GM23248 (cell line): ENCODE results near the gene MKKS.

Source experiments
- EZH2 ChIP-seq: fragments of 200-600 bp; sonication (generic); IDR thresholded peaks from 2 replicates; pipeline ENCODE4 v1.6.1; 2018; ENCODE audit warnings: antibody characterized with exemption, mild to moderate bottlenecking; ENCODE audit not compliant: insufficient read depth, poor library complexity, severe bottlenecking
- EZH2phosphoT487 ChIP-seq: fragments of 200-600 bp; sonication (generic); IDR thresholded peaks from 2 replicates; pipeline ENCODE4 v1.6.1; 2018; ENCODE audit warnings: antibody characterized with exemption, moderate library complexity, mild to moderate bottlenecking, low read depth; ENCODE audit not compliant: insufficient read depth

DNA sequence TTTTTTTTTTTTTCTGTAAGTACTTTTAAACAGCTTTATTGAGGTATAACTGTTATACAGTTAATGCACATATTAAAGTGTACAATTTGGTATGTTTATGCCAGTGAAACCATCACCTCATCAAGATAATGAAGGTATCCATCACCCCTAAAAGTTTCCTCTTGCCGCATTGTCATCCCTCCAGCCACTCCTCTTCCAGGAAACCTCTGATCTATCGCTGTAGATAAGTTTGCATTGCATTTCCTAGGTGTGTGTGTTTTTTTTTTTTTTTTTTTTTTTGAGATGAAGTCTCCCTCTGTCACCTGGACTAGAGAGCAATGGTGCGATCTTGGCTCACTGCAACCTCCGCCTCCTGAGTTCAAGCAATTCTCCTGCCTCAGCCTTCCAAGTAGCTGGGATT, 4.2 kb upstream of the MKKS start:
- TF ChIP-seq EZH2phosphoT487, result no peak
- no peak for TF ChIP-seq EZH2
